Measurements from ENCODE around the gene YPEL3.

Gene YPEL3

GRCh38 chr16:30090610-30091331 is 5.2 kb downstream of the YPEL3 start:
- no peak for DNase-seq (ENCODE audit: low spot score)

GRCh38 chr16:30088832-30089624 is 7.0 kb downstream of the YPEL3 start:
- DNase-seq (ENCODE audit: low spot score), result no peak

GRCh38 chr16:30088237-30088831 is 7.7 kb downstream of the YPEL3 start:
- DNase-seq (ENCODE audit: low spot score), result no peak

GRCh38 chr16:30087181-30087898 is 8.7 kb downstream of the YPEL3 start:
- no peak for DNase-seq (ENCODE audit: low spot score)

- no peak for DNase-seq (ENCODE audit: low spot score)
Measured at GRCh38 chr16:30086291-30087140, 9.5 kb downstream of the YPEL3 start.

GRCh38 chr16:30085820-30086219 is 10.2 kb downstream of the YPEL3 start:
- DNase-seq (ENCODE audit: low spot score), result no peak

GRCh38 chr16:30085247-30085646 is 10.8 kb downstream of the YPEL3 start:
- DNase-seq (ENCODE audit: low spot score), result no peak

GRCh38 chr16:30084816-30085159 is 11.2 kb downstream of the YPEL3 start:
- DNase-seq (ENCODE audit: low spot score), result no peak

GRCh38 chr16:30084096-30084815 is 11.8 kb downstream of the YPEL3 start:
- no peak for DNase-seq (ENCODE audit: low spot score)

GRCh38 chr16:30083216-30084055 is 12.6 kb downstream of the YPEL3 start:
- DNase-seq (ENCODE audit: low spot score), result no peak

GRCh38 chr16:30082545-30083090 is 13.4 kb downstream of the YPEL3 start:
- no peak for DNase-seq (ENCODE audit: low spot score)

- no peak for DNase-seq (ENCODE audit: low spot score)
Measured at GRCh38 chr16:30079480-30079879, 16.5 kb downstream of the YPEL3 start.

- DNase-seq (ENCODE audit: low spot score), result no peak
Measured at GRCh38 chr16:30078744-30079143, 17.3 kb downstream of the YPEL3 start.

GRCh38 chr16:30077656-30078055 is 18.4 kb downstream of the YPEL3 start:
- DNase-seq (ENCODE audit: low spot score), result no peak

- DNase-seq (ENCODE audit: low spot score), result no peak
Measured at GRCh38 chr16:30076276-30076791, 19.7 kb downstream of the YPEL3 start.

GRCh38 chr16:30075503-30076275 is 20.3 kb downstream of the YPEL3 start, which contains the start of gene PPP4C:
PPP4C (plus strand) TSS chr16:30075994; CDS start chr16:30076378, 384 bp downstream.
- DNase-seq (ENCODE audit: low spot score), result peak; percentile 89

- DNase-seq (ENCODE audit: low spot score), result no peak
Measured at GRCh38 chr16:30070490-30070889, 25.5 kb downstream of the YPEL3 start.
